Omental fat pad (tissue), 4 donors: ENCODE measurements around the gene SPC25. TPM values are rescaled to one million over a fixed set of nuclear protein-coding genes. Genes with fewer than 3 reads are reported as not detected.

Source experiments
- ATAC-seq: fragments of 150-250 bp; one replicate; pipeline ENCODE4 v1.9.1; 2016; ENCODE audit warnings: mild to moderate bottlenecking, moderate library complexity; ENCODE audit not compliant: low FRiP score
- DNase-seq: peaks from one replicate; pipeline ENCODE4 v3.0.0-alpha.2; 2019; ENCODE audit warnings: low spot score
- total RNA-seq, 4 donors: library from RNA; depleted of rRNA; stranded (reverse); fragments of >200 nt; gene quantifications; one replicate each; pipeline ENCODE4 v1.1.0, GENCODE V29; 2016
- TF ChIP-seq, protein P1 (sequence below), 3 donors: fragments of 450-650 bp; IDR thresholded peaks; one replicate each; pipeline ENCODE4 v1.5.1; 2016 to 2017; ENCODE audit warnings: antibody characterized with exemption in 3 of 3, mild to moderate bottlenecking in 3 of 3, moderate library complexity in 2 of 3

Gene SPC25
- total RNA-seq, 4 donors from 2014 or later, result 0.84 TPM; not detected in 3

DNA sequence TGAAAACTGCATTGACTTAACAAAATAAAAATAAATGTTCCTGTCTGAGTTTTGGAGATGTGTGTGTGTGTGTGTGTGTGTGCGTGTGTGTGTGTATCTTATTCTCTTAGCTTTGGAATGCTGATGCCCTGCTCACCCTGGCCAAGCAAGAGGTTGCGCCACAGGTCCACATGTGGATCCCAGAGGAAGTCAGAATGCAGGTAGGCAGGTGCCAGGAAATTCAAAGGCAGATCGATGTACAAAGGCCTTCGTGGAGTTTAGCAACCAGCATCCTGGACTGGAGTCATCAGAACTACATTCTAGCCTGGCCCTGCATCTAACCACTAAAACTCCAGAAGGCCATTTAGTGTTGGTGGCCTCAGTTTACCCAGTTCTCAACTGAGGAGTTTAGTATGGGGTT is 23.3 kb upstream of the SPC25 start:
- TF ChIP-seq, protein P1, sequence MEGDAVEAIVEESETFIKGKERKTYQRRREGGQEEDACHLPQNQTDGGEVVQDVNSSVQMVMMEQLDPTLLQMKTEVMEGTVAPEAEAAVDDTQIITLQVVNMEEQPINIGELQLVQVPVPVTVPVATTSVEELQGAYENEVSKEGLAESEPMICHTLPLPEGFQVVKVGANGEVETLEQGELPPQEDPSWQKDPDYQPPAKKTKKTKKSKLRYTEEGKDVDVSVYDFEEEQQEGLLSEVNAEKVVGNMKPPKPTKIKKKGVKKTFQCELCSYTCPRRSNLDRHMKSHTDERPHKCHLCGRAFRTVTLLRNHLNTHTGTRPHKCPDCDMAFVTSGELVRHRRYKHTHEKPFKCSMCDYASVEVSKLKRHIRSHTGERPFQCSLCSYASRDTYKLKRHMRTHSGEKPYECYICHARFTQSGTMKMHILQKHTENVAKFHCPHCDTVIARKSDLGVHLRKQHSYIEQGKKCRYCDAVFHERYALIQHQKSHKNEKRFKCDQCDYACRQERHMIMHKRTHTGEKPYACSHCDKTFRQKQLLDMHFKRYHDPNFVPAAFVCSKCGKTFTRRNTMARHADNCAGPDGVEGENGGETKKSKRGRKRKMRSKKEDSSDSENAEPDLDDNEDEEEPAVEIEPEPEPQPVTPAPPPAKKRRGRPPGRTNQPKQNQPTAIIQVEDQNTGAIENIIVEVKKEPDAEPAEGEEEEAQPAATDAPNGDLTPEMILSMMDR (IDR thresholded peaks at IDR 0.05), result no peak
- DNase-seq (no peak), ATAC-seq (no peak)

DNA sequence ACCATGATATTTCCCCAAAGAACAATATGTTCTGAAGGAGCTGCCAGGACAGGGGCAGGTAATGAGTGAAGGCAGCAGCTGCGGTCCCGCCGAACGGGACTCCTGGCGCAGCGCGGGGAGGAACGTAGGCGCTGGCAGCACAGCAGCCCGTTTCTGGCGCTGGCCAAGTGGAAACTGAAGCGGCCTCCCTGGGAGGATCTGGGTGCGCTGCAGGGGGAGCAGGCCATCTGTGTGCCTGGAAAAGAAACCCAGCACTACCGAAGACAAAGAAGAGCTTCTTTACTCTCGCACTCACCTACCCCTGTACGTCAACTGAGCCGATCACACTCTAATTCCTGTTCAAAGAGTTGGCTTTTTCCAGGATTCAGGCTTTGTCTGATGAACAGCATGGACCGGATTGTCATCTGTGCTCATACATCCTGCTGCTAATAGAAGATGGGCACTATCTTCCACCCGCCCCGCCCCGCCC is 22.7 kb upstream of the SPC25 start:
- TF ChIP-seq, protein P1 (IDR thresholded peaks at IDR 0.05), result no peak
- peak; percentile 53 for ATAC-seq
- DNase-seq, result no peak

DNA sequence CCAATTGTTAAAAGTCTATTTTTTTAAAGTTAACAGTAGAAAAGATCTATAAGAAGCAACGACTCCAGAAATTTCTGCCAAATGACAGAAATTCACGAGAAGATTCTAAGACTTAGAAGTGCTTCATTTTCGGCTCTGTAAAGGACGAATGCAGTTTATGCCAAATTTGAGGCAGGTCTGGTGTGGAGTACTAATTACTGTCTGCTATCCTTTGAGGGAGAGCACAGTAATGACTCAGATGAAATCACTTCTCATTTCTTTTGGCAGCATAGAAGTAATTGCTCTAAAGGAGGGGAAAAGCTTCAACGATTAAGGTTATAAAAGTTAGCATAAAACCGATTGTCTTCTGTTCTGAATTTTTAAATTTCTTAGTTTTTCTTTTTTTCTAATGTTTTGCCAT is 22.2 kb upstream of the SPC25 start:
- ATAC-seq (peak; percentile 68), DNase-seq (no peak)
- TF ChIP-seq, protein P1 (IDR thresholded peaks at IDR 0.05), result no peak

DNA sequence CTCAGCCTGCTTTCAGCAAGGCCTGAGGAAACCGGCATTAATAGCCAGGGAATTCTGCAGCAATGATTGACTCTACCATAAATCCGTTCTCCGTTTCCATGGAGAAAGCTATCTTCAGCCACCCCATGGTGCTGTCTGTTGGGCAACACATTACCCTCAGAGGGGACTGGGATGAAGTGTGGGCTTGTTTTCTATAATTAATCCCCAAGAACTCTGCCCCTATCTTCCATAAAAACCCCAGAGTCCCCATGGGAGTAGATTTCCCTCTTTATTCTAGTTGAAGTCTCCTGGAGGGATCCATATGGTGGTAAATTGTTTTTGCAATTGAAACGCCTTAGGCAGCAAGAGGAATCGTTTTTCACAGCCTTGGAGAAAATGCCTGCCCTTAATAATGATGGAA is 20.1 kb upstream of the SPC25 start:
- TF ChIP-seq, protein P1 (IDR thresholded peaks at IDR 0.05), result no peak
- no peak for DNase-seq
- no peak for ATAC-seq

DNA sequence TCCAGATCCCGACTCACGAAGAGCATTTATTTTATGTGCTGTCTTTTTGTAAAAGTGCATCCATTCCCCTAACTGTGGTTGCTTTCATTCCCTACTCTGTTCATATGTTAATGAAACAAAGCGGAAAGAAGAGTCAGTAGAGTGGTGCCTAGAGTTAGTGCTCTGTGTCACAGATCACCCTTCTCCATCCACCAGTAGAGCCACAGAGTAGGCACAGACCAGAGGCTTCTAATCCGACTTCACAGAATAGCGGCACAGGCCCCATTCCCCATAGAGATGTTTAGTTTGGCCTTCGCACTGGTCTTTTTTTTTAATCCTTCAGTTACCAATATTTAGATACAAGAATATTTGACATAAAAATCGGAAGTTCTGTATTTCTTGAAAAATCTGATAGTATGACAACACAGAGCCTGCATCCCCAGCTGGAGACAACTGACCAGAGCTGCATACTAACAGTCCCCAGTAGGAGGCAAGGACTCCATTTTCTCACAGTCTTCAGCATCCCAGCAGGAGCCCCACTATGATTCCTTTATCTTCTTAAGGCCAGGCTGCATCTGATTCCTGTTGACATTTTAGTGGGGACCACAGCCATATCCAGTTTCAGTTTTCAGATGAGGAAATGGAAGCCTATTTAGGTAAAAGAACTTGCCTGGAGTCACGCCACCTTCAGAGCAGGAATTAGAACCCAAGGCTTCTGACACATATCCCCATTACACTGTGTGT is 17.9 kb upstream of the SPC25 start:
- no peak for DNase-seq
- TF ChIP-seq, protein P1 (IDR thresholded peaks at IDR 0.05), result no peak
- ATAC-seq, result no peak

DNA sequence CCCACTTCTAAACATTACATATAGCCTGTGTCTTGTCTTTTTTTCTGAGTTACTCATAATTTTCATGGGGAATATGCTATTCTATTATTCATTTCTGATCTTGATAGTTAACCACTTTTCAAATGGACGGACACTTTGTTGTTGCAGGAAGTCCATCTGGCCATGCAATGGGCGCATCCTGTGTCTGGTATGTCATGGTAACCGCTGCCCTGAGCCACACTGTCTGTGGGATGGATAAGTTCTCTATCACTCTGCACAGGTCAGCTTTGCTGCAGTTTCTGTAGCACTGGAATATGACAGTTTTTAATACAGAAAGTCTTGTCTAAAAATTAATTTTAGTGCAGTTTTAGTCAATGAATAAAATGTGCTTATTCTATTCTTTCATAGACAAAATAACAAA is 14.1 kb upstream of the SPC25 start:
- no peak for ATAC-seq
- TF ChIP-seq, protein P1 (IDR thresholded peaks at IDR 0.05), result no peak

DNA sequence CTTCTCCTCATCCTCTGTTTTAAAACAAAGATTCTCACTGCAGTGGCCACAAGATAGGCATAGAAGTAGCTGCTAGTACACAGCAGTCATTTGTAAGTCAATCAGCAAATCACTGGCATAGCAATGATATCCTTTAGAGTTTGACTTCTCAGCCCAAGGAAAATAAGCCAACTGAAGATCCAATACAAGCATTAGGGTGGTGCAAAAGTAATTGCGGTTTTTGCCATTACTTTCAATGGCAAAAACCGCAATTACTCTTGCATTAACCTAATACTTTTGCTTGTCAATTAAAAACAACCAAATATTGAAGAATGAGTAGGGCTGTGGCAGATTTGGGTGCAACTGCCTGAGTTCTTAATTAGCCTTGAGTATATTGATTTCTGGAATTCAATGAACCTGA is 13.7 kb upstream of the SPC25 start:
- ATAC-seq (no peak), DNase-seq (no peak)
- TF ChIP-seq, protein P1 (IDR thresholded peaks at IDR 0.05), result no peak

More for the DNA sequence above, 14.1 kb upstream of the SPC25 start:
- no peak for DNase-seq
